PC-9 (cell line): ENCODE data around the gene MUC5AC.

Source experiments
- CTCF ChIP-seq: fragments of 200-600 bp; sonication (generic); conservative IDR thresholded peaks from 2 replicates; pipeline ENCODE4 v1.6.1; 2017; ENCODE audit warnings: mixed run types, antibody characterized with exemption, mild to moderate bottlenecking, moderate library complexity
- EZH2 ChIP-seq: fragments of 200-600 bp; sonication (generic); IDR thresholded peaks from 2 replicates; pipeline ENCODE4 v1.8.0; 2017; ENCODE audit warnings: antibody characterized with exemption, low read depth

GRCh38 chr11:1116104-1116503 is 41.6 kb upstream of the MUC5AC start:
- TF ChIP-seq CTCF = no peak
- no peak for TF ChIP-seq EZH2
